Measurements from ENCODE around the gene RNPEPL1. TPM values are rescaled to one million over a fixed set of nuclear protein-coding genes. Genes with fewer than 3 reads are reported as not detected.
"Not testable (repeated sequence)": the region's sequence is repeated elsewhere in the genome, so short reads cannot be mapped to it uniquely, and the experiment has no call there.

The RNPEPL1 gene
- total RNA-seq, 2 experiments from 2014 or later: 135 to 144 TPM

- DNase-seq: no peak
- ChIA-PET CTCF (no interaction called here), POLR2A (no interaction called here)
- no peaks in the 10 kb centered on the region for H3K4me1 Mint-ChIP-seq
- H3K27ac Mint-ChIP-seq: no peak overlapping the region
- H3K27me3 Mint-ChIP-seq: no peaks in the 10 kb centered on the region
- H3K4me3 Mint-ChIP-seq: no peak overlapping the region
- H3K9me3 Mint-ChIP-seq: peaks cover 61% of the 10 kb centered on the region
- H3K36me3 Mint-ChIP-seq (ENCODE audit: low read depth): peaks cover 88% of the 10 kb centered on the region
These were observed 41.0 kb upstream of the RNPEPL1 start for GRCh38 chr2:240527153-240527750.

- Mint-ChIP-seq H3K27me3 (no peaks in the 10 kb centered on the region), H3K27ac (no peak overlapping the region), H3K36me3 (ENCODE audit: low read depth) (peaks cover 86% of the 10 kb centered on the region), H3K4me1 (no peaks in the 10 kb centered on the region), H3K9me3 (peaks cover 63% of the 10 kb centered on the region), H3K4me3 (no peak overlapping the region)
- ChIA-PET POLR2A (no interaction called here), CTCF (no interaction called here)
- no peak for DNase-seq
These were observed 39.8 kb upstream of the RNPEPL1 start for GRCh38 chr2:240528406-240529040.

- ChIA-PET CTCF (no interaction called here), POLR2A (no interaction called here)
- no peak overlapping the region for H3K27ac Mint-ChIP-seq
- no peak for DNase-seq
- no peak overlapping the region for H3K4me3 Mint-ChIP-seq
- no peaks in the 10 kb centered on the region for H3K27me3 Mint-ChIP-seq
- no peaks in the 10 kb centered on the region for H3K4me1 Mint-ChIP-seq
- H3K36me3 Mint-ChIP-seq (ENCODE audit: low read depth): peaks cover 87% of the 10 kb centered on the region
- H3K9me3 Mint-ChIP-seq: peaks cover 60% of the 10 kb centered on the region
These were observed 38.8 kb upstream of the RNPEPL1 start for GRCh38 chr2:240529344-240529999.

- Mint-ChIP-seq H3K4me3 (no peak overlapping the region), H3K36me3 (ENCODE audit: low read depth) (peaks cover 86% of the 10 kb centered on the region), H3K9me3 (peaks cover 54% of the 10 kb centered on the region), H3K27ac (no peak overlapping the region), H3K27me3 (no peaks in the 10 kb centered on the region), H3K4me1 (no peaks in the 10 kb centered on the region)
- ChIA-PET POLR2A (no interaction called here), CTCF (no interaction called here)
- DNase-seq: no peak
These were observed 38.1 kb upstream of the RNPEPL1 start for GRCh38 chr2:240530181-240530580.

- ChIA-PET POLR2A (no interaction called here), CTCF (no interaction called here)
- H3K36me3 Mint-ChIP-seq (ENCODE audit: low read depth): peaks cover 82% of the 10 kb centered on the region
- H3K27me3 Mint-ChIP-seq: no peaks in the 10 kb centered on the region
- no peak overlapping the region for H3K27ac Mint-ChIP-seq
- H3K4me1 Mint-ChIP-seq: no peaks in the 10 kb centered on the region
- H3K9me3 Mint-ChIP-seq: peaks cover 47% of the 10 kb centered on the region
- DNase-seq: no peak
- no peak overlapping the region for H3K4me3 Mint-ChIP-seq
These were observed 37.2 kb upstream of the RNPEPL1 start for GRCh38 chr2:240531038-240531437.

- peaks cover 76% of the 10 kb centered on the region for H3K36me3 Mint-ChIP-seq (ENCODE audit: low read depth)
- peaks cover 38% of the 10 kb centered on the region for H3K9me3 Mint-ChIP-seq
- ChIA-PET POLR2A (no interaction called here), CTCF (interaction anchor here (0.7 kb wide), 1 partner anchor 18 kb away, joined by 3 read pairs; no protein-coding TSS in a partner anchor)
- H3K27ac Mint-ChIP-seq: no peak overlapping the region
- H3K4me1 Mint-ChIP-seq: no peaks in the 10 kb centered on the region
- no peak overlapping the region for H3K4me3 Mint-ChIP-seq
- H3K27me3 Mint-ChIP-seq: no peaks in the 10 kb centered on the region
- no peak for DNase-seq
These were observed 36.1 kb upstream of the RNPEPL1 start for GRCh38 chr2:240532031-240532775.

- H3K9me3 Mint-ChIP-seq: peaks cover 11% of the 10 kb centered on the region
- POLR2A ChIA-PET: no interaction called here
- H3K36me3 Mint-ChIP-seq (ENCODE audit: low read depth): peaks cover 60% of the 10 kb centered on the region
- H3K27me3 Mint-ChIP-seq: no peaks in the 10 kb centered on the region
- H3K4me3 Mint-ChIP-seq: no peak overlapping the region
- no peak overlapping the region for H3K27ac Mint-ChIP-seq
- no peak for DNase-seq
- CTCF ChIA-PET: interaction anchor here (1.1 kb wide), 1 partner anchor 18 kb away, joined by 5 read pairs; no protein-coding TSS in a partner anchor
- no peaks in the 10 kb centered on the region for H3K4me1 Mint-ChIP-seq
These were observed 30.1 kb upstream of the RNPEPL1 start for GRCh38 chr2:240538031-240538780.

- peaks cover 57% of the 10 kb centered on the region for H3K36me3 Mint-ChIP-seq (ENCODE audit: low read depth)
- H3K27ac Mint-ChIP-seq, H3K4me1 Mint-ChIP-seq, H3K9me3 Mint-ChIP-seq, H3K27me3 Mint-ChIP-seq, DNase-seq, H3K4me3 Mint-ChIP-seq, POLR2A ChIA-PET: not testable (repeated sequence)
- CTCF ChIA-PET: interaction anchor here (1.1 kb wide), 1 partner anchor 18 kb away, joined by 5 read pairs; no protein-coding TSS in a partner anchor
These were observed 29.2 kb upstream of the RNPEPL1 start for GRCh38 chr2:240539101-240539500.

GRCh38 chr2:240539906-240540305, 28.4 kb upstream of the RNPEPL1 start:
- Mint-ChIP-seq H3K4me1 (no peaks in the 10 kb centered on the region), H3K4me3 (no peak overlapping the region), H3K27ac (no peak overlapping the region), H3K27me3 (no peaks in the 10 kb centered on the region), H3K9me3 (peaks cover 6% of the 10 kb centered on the region), H3K36me3 (ENCODE audit: low read depth) (peaks cover 54% of the 10 kb centered on the region)
- DNase-seq: no peak
- ChIA-PET CTCF (no interaction called here), POLR2A (no interaction called here)

GRCh38 chr2:240551288-240551687, 17.0 kb upstream of the RNPEPL1 start:
- no peaks in the 10 kb centered on the region for H3K27me3 Mint-ChIP-seq
- ChIA-PET POLR2A (interaction anchor here (1.6 to 1.7 kb wide), 2 partner anchors 9 to 14 kb away, joined by 4 to 7 read pairs; partner anchors contain the start of gene DUSP28), CTCF (interaction anchor here (2.2 kb wide), 1 partner anchor 37 kb away, joined by 8 read pairs; no protein-coding TSS in a partner anchor)
- peaks cover 6% of the 10 kb centered on the region for H3K9me3 Mint-ChIP-seq
- no peak for DNase-seq
- H3K4me1 Mint-ChIP-seq: no peaks in the 10 kb centered on the region
- peaks cover 48% of the 10 kb centered on the region for H3K36me3 Mint-ChIP-seq (ENCODE audit: low read depth)
- H3K4me3 Mint-ChIP-seq: no peak overlapping the region
- H3K27ac Mint-ChIP-seq: no peak overlapping the region

GRCh38 chr2:240551811-240552210, 16.5 kb upstream of the RNPEPL1 start:
- Mint-ChIP-seq H3K27ac (no peak overlapping the region), H3K9me3 (peaks cover 6% of the 10 kb centered on the region), H3K27me3 (no peaks in the 10 kb centered on the region), H3K4me1 (peaks cover 5% of the 10 kb centered on the region), H3K36me3 (ENCODE audit: low read depth) (peaks cover 49% of the 10 kb centered on the region), H3K4me3 (no peak overlapping the region)
- POLR2A ChIA-PET: interaction anchor here (1.6 to 1.7 kb wide), 2 partner anchors 9 to 14 kb away, joined by 4 to 7 read pairs; partner anchors contain the start of gene DUSP28
- CTCF ChIA-PET: interaction anchor here (0.8 to 2.2 kb wide), 2 partner anchors 14 to 38 kb away, joined by 3 to 8 read pairs; no protein-coding TSS in a partner anchor
- DNase-seq: no peak

GRCh38 chr2:240553956-240554480, 14.3 kb upstream of the RNPEPL1 start:
- Mint-ChIP-seq H3K9me3 (peaks cover 6% of the 10 kb centered on the region), H3K4me1 (peaks cover 20% of the 10 kb centered on the region), H3K27ac (no peak overlapping the region), H3K27me3 (no peaks in the 10 kb centered on the region), H3K36me3 (ENCODE audit: low read depth) (peaks cover 52% of the 10 kb centered on the region), H3K4me3 (no peak overlapping the region)
- DNase-seq: no peak
- POLR2A ChIA-PET: no interaction called here
- CTCF ChIA-PET: interaction anchor here (0.7 to 1.1 kb wide), 2 partner anchors 12 to 273 kb away, joined by 4 read pairs; no protein-coding TSS in a partner anchor
